Prostate gland (tissue), 2 donors: Measurements from ENCODE around the gene SKIDA1. TPM values are rescaled to one million over a fixed set of nuclear protein-coding genes. Genes with fewer than 3 reads are reported as not detected.
"Not testable (repeated sequence)": the region's sequence is repeated elsewhere in the genome, so short reads cannot be mapped to it uniquely, and the experiment has no call there.

Source experiments
- DNase-seq: peaks from one replicate; pipeline ENCODE4 v3.0.0-alpha.2; 2019; ENCODE audit warnings: low spot score
- H3K27ac ChIP-seq, 2 donors: fragments of 200-600 bp; sonication (generic); 2 replicates each; pipeline ENCODE4 v1.5.1; 2017 to 2019
- H3K27me3 ChIP-seq: fragments of 200-600 bp; sonication (generic); replicated peaks from 2 replicates; pipeline ENCODE4 v1.5.1; 2019; ENCODE audit not compliant: insufficient read depth
- H3K36me3 ChIP-seq, 2 donors: fragments of 200-600 bp; sonication (generic); 1 replicate in 1 of 2; 2 replicates in 1 of 2; pipeline versions ENCODE4 v1.5.1 to v1.8.1; 2017 to 2019
- H3K4me1 ChIP-seq: fragments of 200-600 bp; sonication (generic); replicated peaks from 2 replicates; pipeline ENCODE4 v1.5.1; 2019
- H3K4me3 ChIP-seq, 2 donors: fragments of 200-600 bp; sonication (generic); 2 replicates each; pipeline ENCODE4 v1.5.1; 2017 to 2019
- H3K9me3 ChIP-seq: fragments of 200-600 bp; sonication (generic); 2 replicates; pipeline ENCODE4 v1.5.1; 2017
- POLR2A ChIP-seq: fragments of 450-650 bp; IDR thresholded peaks from one replicate; pipeline ENCODE4 v1.6.1; 2016; ENCODE audit warnings: antibody characterized with exemption, mild to moderate bottlenecking
- POLR2AphosphoS5 ChIP-seq: sonication (generic); formaldehyde crosslinking; IDR thresholded peaks from one replicate; pipeline ENCODE4 v1.6.1; 2017; ENCODE audit warnings: antibody characterized with exemption
- WGBS: methylation state at CpG from one replicate; pipeline ENCODE4 v1.1.5; 2018; 5-methylcytosine and 5-hydroxymethylcytosine counted together
- intact Hi-C: fragments of 100-400 bp; cut with DNase I; formaldehyde crosslinking; loops from one replicate; pipeline ENCODE4 v1.14.2; 2022
- total RNA-seq, 2 donors: library from RNA; depleted of rRNA; stranded (reverse); fragments of >200 nt; gene quantifications; one replicate each; pipeline ENCODE4 v1.1.0, GENCODE V29; 2016
- TF ChIP-seq, protein P1 (sequence below), 4 experiments: fragments of 200-600 bp in 2 of 4; fragments of 450-650 bp in 2 of 4; sonication (generic) in 2 of 4; IDR thresholded peaks; 1 replicate in 3 of 4; 2 replicates in 1 of 4; pipeline ENCODE4 v1.5.1; 2016 to 2019; ENCODE audit warnings: antibody characterized with exemption in 4 of 4, mild to moderate bottlenecking in 2 of 4, moderate library complexity in 2 of 4

Gene SKIDA1
- total RNA-seq, 2 donors from 2014 or later: 1.5 to 4.3 TPM

DNA sequence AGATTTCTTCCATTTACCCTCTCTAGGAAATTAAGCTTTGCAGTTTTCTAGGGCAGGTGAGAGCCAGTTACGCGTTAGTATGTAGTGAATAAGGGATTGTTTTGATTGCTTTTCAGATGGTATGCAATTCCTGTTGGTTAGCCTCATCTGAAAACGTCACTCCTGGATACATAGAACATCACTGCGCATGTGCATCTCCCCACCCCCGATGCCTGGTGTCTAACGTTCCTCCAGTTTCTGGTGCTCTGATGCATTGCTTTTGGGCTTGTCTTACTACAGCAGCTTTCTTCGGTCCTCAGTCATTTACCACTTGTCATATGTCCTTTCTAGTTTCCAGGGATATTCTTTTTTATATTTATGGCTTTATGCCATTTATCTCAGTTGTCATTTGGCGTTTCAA is 31.0 kb upstream of the SKIDA1 start:
- no peaks in the 10 kb centered on the region for H3K4me1 ChIP-seq
- H3K27me3 ChIP-seq: no peaks in the 10 kb centered on the region
- no peaks in the 10 kb centered on the region for H3K9me3 ChIP-seq
- intact Hi-C loops: no loop called here
- TF ChIP-seq POLR2A: no peak
- TF ChIP-seq, protein P1, sequence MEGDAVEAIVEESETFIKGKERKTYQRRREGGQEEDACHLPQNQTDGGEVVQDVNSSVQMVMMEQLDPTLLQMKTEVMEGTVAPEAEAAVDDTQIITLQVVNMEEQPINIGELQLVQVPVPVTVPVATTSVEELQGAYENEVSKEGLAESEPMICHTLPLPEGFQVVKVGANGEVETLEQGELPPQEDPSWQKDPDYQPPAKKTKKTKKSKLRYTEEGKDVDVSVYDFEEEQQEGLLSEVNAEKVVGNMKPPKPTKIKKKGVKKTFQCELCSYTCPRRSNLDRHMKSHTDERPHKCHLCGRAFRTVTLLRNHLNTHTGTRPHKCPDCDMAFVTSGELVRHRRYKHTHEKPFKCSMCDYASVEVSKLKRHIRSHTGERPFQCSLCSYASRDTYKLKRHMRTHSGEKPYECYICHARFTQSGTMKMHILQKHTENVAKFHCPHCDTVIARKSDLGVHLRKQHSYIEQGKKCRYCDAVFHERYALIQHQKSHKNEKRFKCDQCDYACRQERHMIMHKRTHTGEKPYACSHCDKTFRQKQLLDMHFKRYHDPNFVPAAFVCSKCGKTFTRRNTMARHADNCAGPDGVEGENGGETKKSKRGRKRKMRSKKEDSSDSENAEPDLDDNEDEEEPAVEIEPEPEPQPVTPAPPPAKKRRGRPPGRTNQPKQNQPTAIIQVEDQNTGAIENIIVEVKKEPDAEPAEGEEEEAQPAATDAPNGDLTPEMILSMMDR (IDR thresholded peaks at IDR 0.05): no peak
- no peak for TF ChIP-seq POLR2AphosphoS5
- no peak overlapping the region for H3K27ac ChIP-seq
- no peaks in the 10 kb centered on the region for H3K36me3 ChIP-seq
- WGBS: 82% methylated on average over 8 of the region's 8 CpGs
- no peak overlapping the region for H3K4me3 ChIP-seq
- no peak for DNase-seq

- intact Hi-C loops: no loop called here
- Histone ChIP-seq H3K4me1 (no peaks in the 10 kb centered on the region), H3K9me3 (no peaks in the 10 kb centered on the region), H3K36me3 (no peaks in the 10 kb centered on the region), H3K27ac (no peak overlapping the region), H3K4me3 (no peak overlapping the region), H3K27me3 (no peaks in the 10 kb centered on the region)
- 93% methylated on average over 8 of the region's 8 CpGs for WGBS
- TF ChIP-seq POLR2A: no peak
- TF ChIP-seq, protein P1 (IDR thresholded peaks at IDR 0.05): no peak
- TF ChIP-seq POLR2AphosphoS5: no peak
- no peak for DNase-seq
Measured at GRCh38 chr10:21552638-21553037, 27.2 kb upstream of the SKIDA1 start.

DNA sequence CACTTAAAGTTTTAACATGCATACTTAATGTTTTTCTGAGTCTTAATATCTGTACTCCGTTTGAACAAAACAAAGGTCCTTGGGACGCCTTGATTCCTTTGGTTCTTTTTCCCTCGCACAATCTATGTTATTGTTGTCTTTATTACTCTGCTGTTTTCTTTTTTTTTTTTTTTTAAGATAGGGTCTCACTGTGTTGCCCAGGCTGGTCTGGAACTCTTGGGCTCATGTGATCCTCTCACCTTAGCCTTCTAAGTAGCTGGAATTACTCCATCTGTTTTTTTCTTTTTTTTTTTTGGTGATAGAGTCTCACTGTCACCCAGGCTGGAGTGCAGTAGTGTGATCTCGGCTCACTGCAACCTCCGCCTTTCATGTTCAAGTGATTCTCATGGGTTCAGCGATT is 21.8 kb upstream of the SKIDA1 start:
- no peak overlapping the region for H3K27ac ChIP-seq
- TF ChIP-seq POLR2A (no peak), POLR2AphosphoS5 (no peak)
- TF ChIP-seq, protein P1 (IDR thresholded peaks at IDR 0.05): no peak
- no peak for DNase-seq
- H3K4me3 ChIP-seq: no peak overlapping the region
- no peaks in the 10 kb centered on the region for H3K9me3 ChIP-seq
- WGBS: 98% methylated on average over 6 of the region's 6 CpGs
- no peaks in the 10 kb centered on the region for H3K4me1 ChIP-seq
- intact Hi-C loops: no loop called here
- no peaks in the 10 kb centered on the region for H3K27me3 ChIP-seq
- H3K36me3 ChIP-seq: no peaks in the 10 kb centered on the region

DNA sequence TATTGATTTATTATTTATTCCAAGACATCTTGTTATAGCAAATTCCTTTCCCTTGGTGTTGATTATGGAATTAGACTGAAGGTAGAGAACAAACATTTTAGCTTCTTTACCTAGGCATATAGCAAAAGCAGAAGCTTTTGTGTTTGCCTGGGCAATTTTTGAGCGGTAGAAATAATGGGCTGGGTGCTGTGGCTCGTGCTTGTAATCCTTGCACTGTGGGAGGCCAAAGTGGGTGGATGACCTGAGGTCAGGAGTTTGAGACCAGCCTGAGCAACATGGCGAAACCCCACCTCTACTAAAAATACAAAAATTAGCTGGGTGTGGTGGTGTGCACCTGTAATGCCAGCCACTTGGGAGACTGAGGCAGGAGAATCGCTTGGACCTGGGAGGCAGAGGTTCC is 15.2 kb upstream of the SKIDA1 start:
- 95% methylated on average over 4 of the region's 4 CpGs for WGBS
- intact Hi-C loops, H3K27ac ChIP-seq, H3K4me3 ChIP-seq, H3K9me3 ChIP-seq, H3K27me3 ChIP-seq, DNase-seq, H3K4me1 ChIP-seq, H3K36me3 ChIP-seq: not testable (repeated sequence)

GRCh38 chr10:21536874-21537273 is 11.4 kb upstream of the SKIDA1 start:
- Histone ChIP-seq H3K9me3 (no peaks in the 10 kb centered on the region), H3K27me3 (no peaks in the 10 kb centered on the region), H3K27ac (no peak overlapping the region), H3K4me1 (no peaks in the 10 kb centered on the region), H3K36me3 (peaks cover 0 to 3% of the 10 kb centered on the region in 2 donors), H3K4me3 (no peak overlapping the region)
- TF ChIP-seq, protein P1 (IDR thresholded peaks at IDR 0.05): no peak
- no peak for TF ChIP-seq POLR2A
- TF ChIP-seq POLR2AphosphoS5: no peak
- intact Hi-C loops: no loop called here
- DNase-seq: no peak
- WGBS: 89% methylated on average over 3 of the region's 3 CpGs

- 85% methylated on average over 9 of the region's 9 CpGs for WGBS
- H3K27me3 ChIP-seq: not testable (repeated sequence)
Measured at GRCh38 chr10:21535976-21536375, 10.5 kb upstream of the SKIDA1 start.

More at GRCh38 chr10:21535976-21536375, 10.5 kb upstream of the SKIDA1 start:
- H3K4me1 ChIP-seq, H3K36me3 ChIP-seq, DNase-seq, intact Hi-C loops, H3K9me3 ChIP-seq, H3K27ac ChIP-seq: not testable (repeated sequence)
- H3K4me3 ChIP-seq: peak overlapping the region in 1 of 2 donors; percentile 91
